Measurements from ENCODE around the gene PHACTR3. TPM values are rescaled to one million over a fixed set of nuclear protein-coding genes. Genes with fewer than 3 reads are reported as not detected.

The PHACTR3 gene
- total RNA-seq, 1 experiment from 2014 or later: not detected

- Histone ChIP-seq H3K9ac (ENCODE audit: extremely low read depth, insufficient read length, low read length) (no peak overlapping the region), H2BK15ac (ENCODE audit: low read depth, low read length) (no peak overlapping the region), H4K8ac (replicated peaks; ENCODE audit: insufficient read length, low read depth, low read length) (no peak overlapping the region), H3K4me2 (ENCODE audit: insufficient read depth, insufficient read length, low read length) (no peak overlapping the region), H3K23me2 (ENCODE audit: insufficient read length, low read depth, low read length, poor library complexity, severe bottlenecking) (peaks cover 5% of the 10 kb centered on the region), H3K23ac (ENCODE audit: insufficient read length, low read depth, low read length) (no peak overlapping the region), H2BK120ac (ENCODE audit: low read depth, low read length, poor library complexity, severe bottlenecking) (no peak overlapping the region), H4K91ac (ENCODE audit: insufficient read length, low read depth, low read length) (no peak overlapping the region), H3K14ac (ENCODE audit: insufficient read depth, low read length) (no peak overlapping the region), H3K4ac (ENCODE audit: low read depth, low read length) (no peak overlapping the region), H3K4me1 (ENCODE audit: insufficient read depth, low read length) (no peaks in the 10 kb centered on the region), H2AK5ac (ENCODE audit: insufficient read length, low read length) (no peak overlapping the region), H3K27me3 (ENCODE audit: insufficient read depth, low read length) (peaks cover 24% of the 10 kb centered on the region; the same call in 1 of the 2 replicates), H3K9me3 (ENCODE audit: control insufficient read depth, low read depth, low read length) (no peaks in the 10 kb centered on the region), H2AFZ (ENCODE audit: low read length) (no peak overlapping the region), H3K79me1 (ENCODE audit: insufficient read depth, low read depth, low read length, poor library complexity, severe bottlenecking) (no peaks in the 10 kb centered on the region), H2BK5ac (ENCODE audit: insufficient read length, low read length) (no peak overlapping the region), H2BK12ac (ENCODE audit: insufficient read length, low read depth, low read length) (no peak overlapping the region), H3K79me2 (ENCODE audit: insufficient read depth, low read length) (no peaks in the 10 kb centered on the region), H2BK20ac (ENCODE audit: low read depth, low read length, poor library complexity, severe bottlenecking) (no peak overlapping the region), H4K5ac (ENCODE audit: insufficient read length, low read depth, low read length) (no peak overlapping the region), H3T11ph (ENCODE audit: low read length) (no peak overlapping the region), H4K20me1 (ENCODE audit: control insufficient read depth, insufficient read depth, insufficient read length) (no peaks in the 10 kb centered on the region), H3K18ac (ENCODE audit: insufficient read length, low read depth, low read length) (no peak overlapping the region), H3K27ac (ENCODE audit: insufficient read length, low read depth, low read length) (no peak overlapping the region), H3K56ac (ENCODE audit: insufficient read length, low read depth, low read length) (no peak overlapping the region)
- H3K9me3 Mint-ChIP-seq: peaks cover 0 to 12% of the 10 kb centered on the region in 2 experiments; a peak in 4 of 5 replicates
- TF ChIP-seq CTCF (conservative IDR thresholded peaks at IDR 0.05): no peak
- H3K36me3 Mint-ChIP-seq (ENCODE audit: insufficient read depth in 1 of 3, low read depth in 3 of 3): no peaks in the 10 kb centered on the region; a peak in 1 of 7 replicates
- no peak for DNase-seq
- no peak overlapping the region for H3K27ac Mint-ChIP-seq
- no CpG with 5 or more reads among the region's 1 CpG for WGBS (ENCODE audit: extremely low coverage, insufficient read length, low lambda C conversion rate)
- H3K27me3 Mint-ChIP-seq (ENCODE audit: low read depth): peaks cover 90% of the 10 kb centered on the region
- H3K4me3 Mint-ChIP-seq: no peak overlapping the region
- H3K4me1 Mint-ChIP-seq: peaks cover 0 to 7% of the 10 kb centered on the region in 2 experiments; a peak in 3 of 4 replicates
These were observed 28.7 kb upstream of the PHACTR3 start for GRCh38 chr20:59575653-59576052.

Data from H9 (cell line).